Measurements from ENCODE around the gene ONECUT3.

GRCh38 chr19:1815605-1816529 lies 62.6 kb downstream of the ONECUT3 start:
- TF ChIP-seq EZH2phosphoT487 (IDR thresholded peaks at IDR 0.05; ENCODE audit: borderline replicate concordance, low read depth, low read length) (no peak), CTCF (conservative IDR thresholded peaks at IDR 0.05; ENCODE audit: low read length) (no peak)

Measured in OCI-LY7 (cell line).